PC-3 (cell line): ENCODE data around the gene EN1.

Source experiments
- CTCF ChIP-seq: fragments of 300-600 bp; sonication (generic); conservative IDR thresholded peaks from 2 replicates; pipeline ENCODE4 v1.5.1; 2017; ENCODE audit warnings: antibody characterized with exemption, low read depth, mild to moderate bottlenecking, low read length
- EZH2 ChIP-seq: fragments of 300-600 bp; sonication (generic); IDR thresholded peaks from one replicate; pipeline ENCODE4 v1.6.1; 2017; ENCODE audit warnings: antibody characterized with exemption, mild to moderate bottlenecking, low read length; ENCODE audit not compliant: unreplicated experiment
- EZH2phosphoT487 ChIP-seq: fragments of 300-600 bp; sonication (generic); IDR thresholded peaks from 2 replicates; pipeline ENCODE4 v1.6.1; 2018; ENCODE audit warnings: mild to moderate bottlenecking, antibody characterized with exemption, low read length, borderline replicate concordance

- peak; percentile 87 for TF ChIP-seq CTCF
- no peak for TF ChIP-seq EZH2
- TF ChIP-seq EZH2phosphoT487: no peak
These were observed 34.2 kb upstream of the EN1 start for GRCh38 chr2:118881490-118882129.
